ENCODE measurements around the gene GALNT9.

GALNT9 gene

GRCh38 chr12:132213359-132214160 lies 115.8 kb downstream of the GALNT9 start:
- no peak for TF ChIP-seq CTCF (IDR thresholded peaks at IDR 0.05)
- no peak for TF ChIP-seq ZFX (IDR thresholded peaks at IDR 0.05; ENCODE audit: borderline replicate concordance)
- no peak overlapping the region for H3K27ac ChIP-seq

- no peak for TF ChIP-seq CTCF (IDR thresholded peaks at IDR 0.05)
- no peak for TF ChIP-seq ZFX (IDR thresholded peaks at IDR 0.05; ENCODE audit: borderline replicate concordance)
- no peak overlapping the region for H3K27ac ChIP-seq
These were observed 117.6 kb downstream of the GALNT9 start for GRCh38 chr12:132211816-132212215.

GRCh38 chr12:132211326-132211725 lies 118.1 kb downstream of the GALNT9 start:
- TF ChIP-seq CTCF (IDR thresholded peaks at IDR 0.05) (no peak), ZFX (IDR thresholded peaks at IDR 0.05; ENCODE audit: borderline replicate concordance) (no peak)
- no peak overlapping the region for H3K27ac ChIP-seq

- H3K27ac ChIP-seq: no peak overlapping the region
- TF ChIP-seq CTCF (IDR thresholded peaks at IDR 0.05) (peak; percentile 18), ZFX (IDR thresholded peaks at IDR 0.05; ENCODE audit: borderline replicate concordance) (no peak)
These were observed 119.0 kb downstream of the GALNT9 start for GRCh38 chr12:132210223-132211055.

GRCh38 chr12:132209619-132210222 lies 119.7 kb downstream of the GALNT9 start:
- H3K27ac ChIP-seq: no peak overlapping the region
- TF ChIP-seq CTCF (IDR thresholded peaks at IDR 0.05): no peak

- TF ChIP-seq ZFX (IDR thresholded peaks at IDR 0.05; ENCODE audit: borderline replicate concordance) (no peak), CTCF (IDR thresholded peaks at IDR 0.05) (no peak)
- no peak overlapping the region for H3K27ac ChIP-seq
These were observed 121.1 kb downstream of the GALNT9 start for GRCh38 chr12:132208153-132208823.

Data from 22Rv1 (cell line).